NCI-H2171 (cell line): ENCODE measurements around the gene FBXO31.
"Not testable (repeated sequence)": the region's sequence is repeated elsewhere in the genome, so short reads cannot be mapped to it uniquely, and the experiment has no call there.

ENCODE experiments used
- DNase-seq: peaks from one replicate; lab custom pipeline; 2025; lab: John Stamatoyannopoulos, UW

The FBXO31 gene

DNA sequence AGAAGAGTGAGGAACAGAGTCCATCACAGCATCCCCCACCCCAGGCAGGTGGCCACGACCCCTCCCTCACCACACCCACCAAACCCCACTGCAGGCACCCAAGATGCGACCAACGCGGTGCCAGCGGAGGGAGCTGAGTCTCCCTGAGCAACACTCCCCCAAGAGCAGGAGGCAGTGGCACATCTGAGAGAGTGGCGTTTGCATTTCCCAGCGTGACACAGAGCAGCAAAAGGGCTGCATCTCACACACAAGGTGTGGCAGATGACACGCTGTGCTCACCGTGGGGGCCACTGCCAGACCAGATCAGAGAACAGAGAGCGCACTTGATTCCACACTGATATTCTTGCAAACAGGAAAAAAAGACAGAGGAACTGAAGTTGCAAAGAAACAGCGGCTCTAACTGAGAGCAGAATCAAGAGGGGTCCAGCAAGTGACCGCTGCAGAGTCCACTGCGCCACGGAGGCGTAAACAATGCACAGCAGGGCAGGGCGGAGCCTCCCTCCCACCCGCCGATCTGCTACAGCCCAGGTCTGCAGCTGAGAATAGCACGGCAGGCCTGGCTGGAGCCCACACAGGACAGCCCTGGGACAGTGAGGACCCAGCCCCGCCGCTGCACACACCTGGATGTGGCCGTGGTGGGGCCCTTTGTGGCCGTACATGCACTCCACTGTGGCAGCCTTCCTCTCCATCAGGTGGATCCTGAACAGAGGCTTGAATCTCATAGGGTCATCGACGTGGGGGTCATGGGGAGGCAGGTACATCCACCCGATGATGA lies 40.4 kb downstream of the FBXO31 start:
- DNase-seq = no peak

GRCh38 chr16:87342504-87342903 lies 41.1 kb downstream of the FBXO31 start:
- DNase-seq = no peak

- no peak for DNase-seq
Observed at GRCh38 chr16:87340198-87340597, 43.4 kb downstream of the FBXO31 start.

- not testable (repeated sequence) for DNase-seq
Observed at GRCh38 chr16:87339724-87340105, 43.9 kb downstream of the FBXO31 start.

DNA sequence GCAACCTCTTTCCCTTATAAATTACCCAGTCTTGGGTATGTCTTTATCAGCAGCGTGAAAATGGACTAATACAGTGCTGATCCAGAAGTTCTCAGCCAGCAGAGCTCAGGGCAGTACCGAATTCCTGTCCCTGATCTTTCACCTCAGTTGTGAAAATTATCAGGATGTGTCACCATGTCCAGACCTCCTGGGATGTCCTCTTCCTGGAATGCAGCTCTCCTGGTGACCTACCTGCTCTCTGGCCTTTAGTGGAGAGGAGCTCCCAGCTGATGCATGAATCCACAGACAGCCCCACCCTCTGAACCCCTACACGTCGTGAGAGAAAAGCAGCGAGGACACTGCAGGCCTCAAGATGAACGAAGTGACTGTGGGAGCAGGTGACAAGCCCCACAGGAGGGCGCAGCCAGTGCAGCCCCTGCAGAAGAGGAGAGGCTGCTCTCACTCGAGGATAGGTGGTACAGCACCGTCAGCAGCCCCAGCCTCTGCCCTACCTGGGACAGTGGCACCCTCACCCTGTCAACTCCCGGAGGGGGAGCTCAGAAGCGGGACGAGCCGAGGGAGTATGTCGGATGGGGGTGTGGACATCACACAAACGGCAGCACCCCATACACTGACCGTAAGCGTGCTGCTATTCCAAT lies 44.4 kb downstream of the FBXO31 start:
- no peak for DNase-seq

DNA sequence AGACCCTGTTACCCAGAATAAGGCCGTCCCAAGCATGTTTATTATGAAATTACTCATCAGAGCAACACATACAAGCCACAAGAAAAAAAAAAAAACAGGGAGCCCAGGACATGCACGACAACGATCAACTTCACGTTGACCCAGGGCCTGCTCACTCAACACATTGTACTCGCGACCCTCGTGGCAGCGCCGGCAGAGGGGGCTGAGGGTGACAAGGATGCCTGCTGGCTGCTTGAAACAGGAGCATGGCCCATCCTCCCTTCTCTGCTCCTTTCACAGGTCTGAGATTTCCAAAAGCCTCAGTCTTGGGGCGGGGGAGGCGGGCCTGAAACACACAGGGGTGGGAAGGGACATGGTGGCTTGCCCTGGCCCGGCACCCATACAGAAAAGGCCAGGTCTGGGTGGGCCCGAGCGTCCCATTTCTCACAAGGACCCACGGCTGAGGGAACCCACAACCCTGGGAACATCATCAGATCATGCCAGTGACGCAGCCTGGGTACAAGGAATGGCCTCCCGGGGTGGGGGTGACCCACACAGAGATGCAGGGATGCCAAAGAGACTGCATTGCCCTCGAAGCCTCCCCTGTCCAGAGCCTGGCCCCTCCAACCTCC lies 45.3 kb downstream of the FBXO31 start:
- no peak for DNase-seq

GRCh38 chr16:87337262-87337771 lies 46.3 kb downstream of the FBXO31 start:
- no peak for DNase-seq

GRCh38 chr16:87336434-87337240 lies 46.9 kb downstream of the FBXO31 start:
- DNase-seq = no peak

DNA sequence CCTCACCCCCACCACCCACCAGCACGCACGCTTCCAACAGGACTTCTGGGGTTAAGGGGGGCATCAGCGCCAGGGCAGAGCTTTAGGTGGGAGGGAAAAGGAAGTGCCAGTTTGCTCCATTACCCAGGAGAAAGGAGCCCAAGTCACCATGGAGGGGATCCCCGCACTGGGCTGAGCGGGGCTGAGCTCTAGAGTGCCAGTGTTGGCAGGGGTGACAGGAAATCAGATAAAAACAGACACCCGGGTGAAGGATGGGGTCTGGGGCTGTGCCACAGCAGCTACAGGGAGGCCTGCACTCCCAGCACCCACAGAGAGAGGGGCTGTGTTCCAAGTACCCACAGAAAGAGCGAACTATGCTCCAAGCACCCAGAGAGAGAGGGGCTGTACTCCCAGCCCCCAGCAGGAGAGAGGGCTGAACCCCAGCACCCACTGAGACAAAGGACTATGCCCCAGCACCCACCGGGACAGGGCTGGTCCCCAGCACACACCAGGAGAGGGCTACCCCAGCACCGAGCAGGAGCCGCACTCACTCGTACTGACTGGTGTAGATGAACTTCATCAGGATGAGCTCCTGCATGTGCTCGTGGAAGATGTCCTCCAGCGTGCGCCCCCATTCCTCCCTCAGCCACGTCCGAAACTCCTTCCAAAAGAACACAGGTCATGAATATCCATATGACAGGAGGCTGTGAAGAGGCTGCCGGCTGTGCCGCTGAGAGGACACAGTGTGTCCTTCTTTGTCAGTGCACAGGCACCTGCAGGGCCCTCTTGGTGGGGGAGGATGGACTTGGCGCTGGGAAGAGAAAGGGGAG lies 47.7 kb downstream of the FBXO31 start:
- no peak for DNase-seq

DNA sequence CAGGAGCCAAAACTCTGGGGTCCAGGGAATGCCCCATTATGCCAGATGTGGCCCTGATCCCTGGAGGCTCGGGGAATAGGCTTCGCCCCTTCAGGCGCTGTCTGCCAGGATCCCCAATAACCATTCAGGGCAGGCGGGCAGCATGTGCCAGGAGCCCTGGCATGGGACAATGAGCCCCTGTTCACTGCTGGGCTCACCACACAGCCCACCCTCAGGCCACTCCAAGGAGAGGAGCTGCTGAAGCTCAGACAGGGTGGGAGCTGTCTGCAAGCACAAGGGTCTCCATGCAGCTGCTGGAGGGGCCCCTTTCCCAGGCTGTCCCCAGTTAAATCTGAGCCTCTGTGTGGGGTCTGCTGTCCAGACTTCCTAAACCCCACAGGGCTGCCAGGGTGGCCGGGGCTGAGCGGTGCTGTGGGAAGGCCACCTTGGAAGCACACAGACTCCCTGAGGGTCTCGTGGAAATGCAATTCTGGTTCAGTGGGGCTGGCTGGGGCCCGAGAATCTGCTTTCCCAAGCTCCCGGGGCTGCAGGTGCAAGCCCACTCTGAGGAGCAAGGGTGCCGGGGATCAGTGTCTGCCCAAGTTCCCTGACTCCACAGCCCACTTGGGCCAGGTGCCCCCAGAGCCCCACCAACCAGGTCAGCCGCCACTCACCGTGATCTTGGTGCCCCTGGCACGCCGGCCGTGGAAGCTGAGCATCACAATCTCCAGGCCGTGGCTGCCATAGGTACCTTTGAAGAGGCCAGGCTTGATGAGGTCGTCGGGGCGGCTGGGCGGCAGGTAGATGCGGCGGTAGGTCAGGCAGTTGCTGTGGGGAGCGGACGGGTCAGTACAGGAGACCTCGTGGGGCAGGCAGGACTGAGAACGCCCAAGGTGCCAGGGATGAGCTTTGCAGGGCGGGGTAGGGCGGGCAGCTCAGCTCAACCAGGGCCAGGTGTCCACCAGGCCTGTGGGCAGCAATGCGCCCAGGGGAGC lies 48.6 kb downstream of the FBXO31 start:
- no peak for DNase-seq

GRCh38 chr16:87333581-87334331 lies 49.8 kb downstream of the FBXO31 start:
- no peak for DNase-seq

- DNase-seq = no peak
Observed at GRCh38 chr16:87333101-87333500, 50.5 kb downstream of the FBXO31 start.

GRCh38 chr16:87332150-87332549 lies 51.4 kb downstream of the FBXO31 start:
- DNase-seq = no peak

DNA sequence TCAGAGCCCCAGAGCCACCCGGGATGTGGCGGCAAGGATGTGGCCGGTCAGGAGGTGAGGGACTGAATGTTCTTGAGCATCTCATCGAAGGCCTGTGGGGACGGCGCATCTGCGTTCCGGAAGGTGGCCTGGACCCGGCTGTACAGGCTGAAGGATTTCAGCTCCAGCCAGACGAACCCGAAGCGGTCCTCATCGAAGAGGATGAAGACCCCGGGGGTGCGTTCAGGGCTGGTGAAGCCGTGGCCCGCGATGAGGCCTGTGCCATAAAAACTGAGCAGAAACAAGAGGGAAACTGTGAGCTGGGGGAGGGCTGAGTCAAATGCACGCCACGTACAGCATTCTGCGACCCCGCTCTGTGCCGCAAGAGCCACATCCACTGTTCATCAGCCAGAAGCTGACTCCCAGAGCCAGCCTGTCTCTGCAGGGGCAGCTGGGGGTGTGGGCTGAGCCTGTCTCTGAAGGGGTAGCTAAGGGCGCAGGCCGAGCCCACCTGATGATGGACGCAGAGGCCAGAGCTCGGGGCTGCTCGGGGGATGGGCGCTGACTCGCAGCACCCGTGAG lies 52.3 kb downstream of the FBXO31 start:
- no peak for DNase-seq

- DNase-seq = no peak
Observed at GRCh38 chr16:87330646-87331045, 52.9 kb downstream of the FBXO31 start.

DNA sequence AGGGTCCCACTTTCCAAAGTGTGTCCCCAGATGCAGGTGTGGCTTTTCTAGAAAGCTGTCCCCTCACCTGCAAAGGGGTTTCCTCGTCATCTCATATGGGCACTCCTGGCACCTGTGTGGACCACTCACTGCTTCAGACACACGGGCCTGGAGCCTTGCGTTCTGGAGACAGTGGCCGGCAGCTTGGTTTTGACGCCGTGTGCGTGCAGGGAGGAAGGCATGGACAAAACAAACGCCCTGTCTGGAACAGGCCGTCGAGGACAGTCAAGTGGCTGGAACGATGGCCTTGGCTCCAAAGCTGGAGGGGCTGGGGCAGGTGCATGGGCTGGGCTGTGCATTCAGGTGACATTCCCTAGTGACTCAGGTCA lies 53.3 kb downstream of the FBXO31 start:
- DNase-seq = no peak

DNA sequence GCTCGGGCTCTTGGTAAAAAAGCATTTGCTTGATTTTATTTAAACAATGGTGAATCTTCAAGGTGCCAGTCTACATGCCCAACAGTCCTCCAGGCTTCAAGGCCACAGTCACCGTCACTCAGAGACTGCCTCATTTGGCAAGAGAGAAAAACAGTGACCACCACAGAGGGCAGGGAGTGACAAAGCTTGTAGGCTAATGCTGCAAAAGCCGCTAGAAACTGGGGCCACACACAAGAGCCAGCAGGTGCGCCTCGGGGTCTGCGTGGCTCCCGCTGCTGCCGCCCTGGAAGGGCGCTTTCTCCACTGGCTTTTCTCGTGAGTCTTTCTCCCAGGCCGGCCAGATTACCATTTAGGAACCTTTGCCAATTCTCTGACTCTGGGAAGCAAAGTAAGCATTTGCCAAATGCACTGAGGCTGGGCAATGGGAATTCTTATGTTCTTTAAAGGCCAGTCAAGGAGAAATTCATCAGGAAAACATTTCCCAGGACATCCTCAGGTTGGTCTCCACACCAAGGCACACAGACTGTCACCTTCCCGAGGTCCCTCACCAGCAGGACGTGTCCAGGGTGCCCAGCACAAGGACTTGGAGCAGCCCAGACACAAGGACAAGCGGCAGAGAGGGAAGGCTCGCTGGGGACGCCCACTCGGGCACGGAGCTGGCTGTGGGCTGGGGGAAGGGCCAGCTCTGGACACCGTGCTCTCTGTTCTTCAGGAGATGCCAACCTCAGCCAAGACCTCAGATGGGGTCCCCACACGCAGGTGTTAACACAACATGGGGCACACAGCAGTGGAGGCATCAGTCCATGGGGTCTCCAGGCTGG lies 53.9 kb downstream of the FBXO31 start:
- no peak for DNase-seq

- no peak for DNase-seq
Observed at GRCh38 chr16:87328846-87329245, 54.7 kb downstream of the FBXO31 start.
